Thoracic aorta (tissue), 2 donors: ENCODE measurements around the gene CHIT1. TPM values are rescaled to one million over a fixed set of nuclear protein-coding genes. Genes with fewer than 3 reads are reported as not detected.

Experiments
- ATAC-seq: fragments of 150-250 bp; one replicate; pipeline ENCODE4 v1.8.0; 2017; ENCODE audit warnings: low read depth; ENCODE audit not compliant: insufficient number of reproducible peaks, low FRiP score
- DNase-seq: peaks from one replicate; pipeline ENCODE4 v3.0.0-alpha.2; 2020; ENCODE audit warnings: low spot score
- H3K27ac ChIP-seq, 2 donors: fragments of 200-600 bp; sonication (generic); 1 replicate in 1 of 2; 2 replicates in 1 of 2; pipeline ENCODE4 v1.5.1; 2016; ENCODE audit warnings: mild to moderate bottlenecking in 2 of 2, moderate library complexity in 2 of 2
- H3K27me3 ChIP-seq: fragments of 200-600 bp; sonication (generic); replicated peaks from 2 replicates; pipeline ENCODE4 v1.6.0; 2016; ENCODE audit warnings: mild to moderate bottlenecking; ENCODE audit not compliant: insufficient read depth
- H3K36me3 ChIP-seq: fragments of 200-600 bp; sonication (generic); one replicate; pipeline ENCODE4 v1.5.1; 2016
- H3K4me1 ChIP-seq, 2 donors: fragments of 200-600 bp; sonication (generic); 1 replicate in 1 of 2; 2 replicates in 1 of 2; pipeline versions ENCODE4 v1.5.1 to v1.6.0; 2016; ENCODE audit warnings: low read depth in 2 of 2, mild to moderate bottlenecking in 1 of 2; ENCODE audit not compliant: control insufficient read depth in 1 of 2
- H3K4me3 ChIP-seq: fragments of 200-600 bp; sonication (generic); 2 replicates; pipeline ENCODE4 v1.5.1; 2016; ENCODE audit warnings: mild to moderate bottlenecking
- H3K9me3 ChIP-seq: fragments of 200-600 bp; sonication (generic); 2 replicates; pipeline ENCODE4 v1.5.1; 2016
- CTCF ChIP-seq: fragments of 200-600 bp; sonication (generic); IDR thresholded peaks from one replicate; pipeline ENCODE4 v1.5.1; 2019; ENCODE audit warnings: antibody characterized with exemption
- total RNA-seq, 2 donors: library from RNA; depleted of rRNA; stranded (reverse); fragments of >200 nt; gene quantifications; one replicate each; pipeline versions ENCODE4 v1.1.0 to v1.2.3, GENCODE V29; 2016

CHIT1 gene
- total RNA-seq, 2 donors from 2014 or later = 0.14 to 0.41 TPM

GRCh38 chr1:203185585-203185984, 43.9 kb downstream of the CHIT1 start:
- Histone ChIP-seq H3K36me3 (no peaks in the 10 kb centered on the region), H3K4me3 (no peak overlapping the region), H3K27me3 (no peaks in the 10 kb centered on the region), H3K4me1 (no peaks in the 10 kb centered on the region), H3K9me3 (no peaks in the 10 kb centered on the region), H3K27ac (no peak overlapping the region)
- no peak for ATAC-seq
- no peak for TF ChIP-seq CTCF
- no peak for DNase-seq

GRCh38 chr1:203185061-203185461, 44.4 kb downstream of the CHIT1 start:
- no peak for DNase-seq
- no peak overlapping the region for H3K27ac ChIP-seq
- H3K27me3 ChIP-seq = no peaks in the 10 kb centered on the region
- H3K9me3 ChIP-seq = no peaks in the 10 kb centered on the region
- no peak for TF ChIP-seq CTCF
- no peaks in the 10 kb centered on the region for H3K4me1 ChIP-seq
- no peak overlapping the region for H3K4me3 ChIP-seq
- no peak for ATAC-seq
- H3K36me3 ChIP-seq = no peaks in the 10 kb centered on the region

GRCh38 chr1:203184467-203184866, 45.0 kb downstream of the CHIT1 start:
- ATAC-seq = no peak
- no peak for TF ChIP-seq CTCF
- Histone ChIP-seq H3K27ac (no peak overlapping the region), H3K36me3 (no peaks in the 10 kb centered on the region), H3K9me3 (no peaks in the 10 kb centered on the region), H3K4me1 (no peaks in the 10 kb centered on the region), H3K27me3 (no peaks in the 10 kb centered on the region), H3K4me3 (no peak overlapping the region)
- no peak for DNase-seq

- H3K4me3 ChIP-seq = no peak overlapping the region
- H3K36me3 ChIP-seq = no peaks in the 10 kb centered on the region
- no peaks in the 10 kb centered on the region for H3K27me3 ChIP-seq
- DNase-seq (no peak), ATAC-seq (no peak)
- no peak overlapping the region for H3K27ac ChIP-seq
- no peak for TF ChIP-seq CTCF
- H3K4me1 ChIP-seq = no peaks in the 10 kb centered on the region
- H3K9me3 ChIP-seq = no peaks in the 10 kb centered on the region
These were observed 45.6 kb downstream of the CHIT1 start for GRCh38 chr1:203183828-203184227.

GRCh38 chr1:203182387-203182953, 47.0 kb downstream of the CHIT1 start:
- no peak for ATAC-seq

More at GRCh38 chr1:203182387-203182953, 47.0 kb downstream of the CHIT1 start:
- no peak overlapping the region for H3K4me3 ChIP-seq
- H3K4me1 ChIP-seq = no peaks in the 10 kb centered on the region
- no peaks in the 10 kb centered on the region for H3K9me3 ChIP-seq
- no peak for TF ChIP-seq CTCF
- H3K36me3 ChIP-seq = no peaks in the 10 kb centered on the region
- H3K27ac ChIP-seq = no peak overlapping the region
- H3K27me3 ChIP-seq = no peaks in the 10 kb centered on the region
- no peak for DNase-seq
